HepG2 (cell line): ENCODE data around the gene HID1. TPM values are rescaled to one million over a fixed set of nuclear protein-coding genes. Genes with fewer than 3 reads are reported as not detected.

Experiments used
- AKAP8 ChIP-seq: sonication (generic); formaldehyde crosslinking; IDR thresholded peaks from 2 replicates; pipeline ENCODE4 v1.5.1; 2020; ENCODE audit warnings: mild to moderate bottlenecking, missing genetic modification reagents
- EEA1 ChIP-seq: sonication (generic); formaldehyde crosslinking; IDR thresholded peaks from 2 replicates; pipeline ENCODE4 v1.5.1; 2020; ENCODE audit warnings: mild to moderate bottlenecking, missing genetic modification reagents, borderline replicate concordance
- RORA ChIP-seq: sonication (generic); formaldehyde crosslinking; IDR thresholded peaks from 2 replicates; pipeline ENCODE4 v1.5.0; 2020; ENCODE audit warnings: mild to moderate bottlenecking, missing genetic modification reagents, moderate library complexity
- SNAPC2 ChIP-seq: sonication (generic); formaldehyde crosslinking; IDR thresholded peaks from 2 replicates; pipeline ENCODE4 v1.8.1; 2022; ENCODE audit warnings: mild to moderate bottlenecking, missing genetic modification reagents
- SNAPC4 ChIP-seq: sonication (generic); formaldehyde crosslinking; IDR thresholded peaks from 2 replicates; pipeline ENCODE4 v1.4.0; 2020; ENCODE audit warnings: mild to moderate bottlenecking, missing genetic modification reagents
- TBX3 ChIP-seq: fragments of 450-650 bp; IDR thresholded peaks from 2 replicates; pipeline ENCODE4 v1.6.1; 2017; ENCODE audit warnings: antibody characterized with exemption, mild to moderate bottlenecking, inconsistent platforms, borderline replicate concordance
- ZNF142 ChIP-seq: sonication (generic); formaldehyde crosslinking; IDR thresholded peaks from 2 replicates; pipeline ENCODE4 v1.4.0; 2020; ENCODE audit warnings: missing genetic modification reagents
- ZNF547 ChIP-seq: sonication (generic); formaldehyde crosslinking; IDR thresholded peaks from 2 replicates; pipeline ENCODE4 v1.5.1; 2020; ENCODE audit warnings: mild to moderate bottlenecking, missing genetic modification reagents
- ZNF607 ChIP-seq: sonication (generic); formaldehyde crosslinking; IDR thresholded peaks from 2 replicates; pipeline ENCODE4 v1.5.1; 2020; ENCODE audit warnings: missing genetic modification reagents, mild to moderate bottlenecking, borderline replicate concordance
- ZNF614 ChIP-seq: IDR thresholded peaks from 2 replicates; pipeline ENCODE4 v1.6.1; 2018; ENCODE audit warnings: missing biosample characterization, missing genetic modification reagents, inconsistent platforms, borderline replicate concordance
- ZNF737 ChIP-seq: sonication (generic); formaldehyde crosslinking; IDR thresholded peaks from 2 replicates; pipeline ENCODE4 v1.5.0; 2020; ENCODE audit warnings: missing genetic modification reagents, mild to moderate bottlenecking, borderline replicate concordance
- ZNF75D ChIP-seq: sonication (generic); formaldehyde crosslinking; IDR thresholded peaks from 2 replicates; pipeline ENCODE4 v1.8.1; 2023; ENCODE audit warnings: missing genetic modification reagents, mild to moderate bottlenecking, borderline replicate concordance
- ZNF780A ChIP-seq: sonication (generic); formaldehyde crosslinking; IDR thresholded peaks from 2 replicates; pipeline ENCODE4 v1.8.0; 2022; ENCODE audit warnings: mild to moderate bottlenecking, missing genetic modification reagents, moderate library complexity
- ZSCAN5A ChIP-seq: sonication (generic); formaldehyde crosslinking; IDR thresholded peaks from 2 replicates; pipeline ENCODE4 v1.8.0; 2022; ENCODE audit warnings: mild to moderate bottlenecking, missing genetic modification reagents, borderline replicate concordance
- polyA plus RNA-seq, 8 experiments: library from polyadenylated mRNA; depleted of rRNA in 3 of 8; stranded (reverse) in 7 of 8; unstranded in 1 of 8; fragments of >200 nt; fragmentation: Illumina TruSeq in 4 of 8; extraction: Trizol in 4 of 8; gene quantifications; 2 replicates each; pipeline versions ENCODE4 v1.2.1 to v1.2.3, GENCODE V29; 2011 to 2016; ENCODE audit warnings: low read depth in 4 of 8, missing spikeins in 1 of 8, mixed read lengths in 1 of 8; ENCODE audit not compliant: insufficient read depth in 1 of 8
- total RNA-seq, 5 experiments: library from RNA; depleted of rRNA; stranded (reverse); fragments of >200 nt; fragmentation: Illumina TruSeq; extraction: Trizol; gene quantifications; 2 replicates each; pipeline ENCODE4 v1.2.3, GENCODE V29; 2016; ENCODE audit warnings: low read depth in 1 of 5
- TF ChIP-seq, protein P1 (sequence below): sonication (generic); formaldehyde crosslinking; IDR thresholded peaks from 2 replicates; pipeline ENCODE4 v1.9.0; 2021; ENCODE audit warnings: missing genetic modification reagents, borderline replicate concordance

Gene HID1
- total and polyA plus RNA-seq, 2 of the 13 experiments (the other 11 are each of a cell fraction or from before 2014, with no cell fraction given) = 2.1 to 10.6 TPM

- no peak for TF ChIP-seq SNAPC4 (CRISPR knock-in tag)
- 0 out of 2 replicates have a peak, but pooled peaks have one; percentile 92 for TF ChIP-seq EEA1 (CRISPR knock-in tag)
- TF ChIP-seq ZNF737 = no peak
- TF ChIP-seq TBX3 = no peak
- peak; percentile 55; the same call in 1 of the 2 replicates for TF ChIP-seq SNAPC2 (CRISPR knock-in tag)
- TF ChIP-seq ZNF607 (CRISPR knock-in tag) = peak; percentile 99
- peak; percentile 87 for TF ChIP-seq ZNF142 (CRISPR knock-in tag)
- TF ChIP-seq, protein P1, sequence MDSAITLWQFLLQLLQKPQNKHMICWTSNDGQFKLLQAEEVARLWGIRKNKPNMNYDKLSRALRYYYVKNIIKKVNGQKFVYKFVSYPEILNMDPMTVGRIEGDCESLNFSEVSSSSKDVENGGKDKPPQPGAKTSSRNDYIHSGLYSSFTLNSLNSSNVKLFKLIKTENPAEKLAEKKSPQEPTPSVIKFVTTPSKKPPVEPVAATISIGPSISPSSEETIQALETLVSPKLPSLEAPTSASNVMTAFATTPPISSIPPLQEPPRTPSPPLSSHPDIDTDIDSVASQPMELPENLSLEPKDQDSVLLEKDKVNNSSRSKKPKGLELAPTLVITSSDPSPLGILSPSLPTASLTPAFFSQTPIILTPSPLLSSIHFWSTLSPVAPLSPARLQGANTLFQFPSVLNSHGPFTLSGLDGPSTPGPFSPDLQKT = no peak
- no peak for TF ChIP-seq AKAP8 (CRISPR knock-in tag)
- peak; percentile 97 for TF ChIP-seq ZNF547 (CRISPR knock-in tag)
- no peak for TF ChIP-seq ZSCAN5A
- TF ChIP-seq RORA (CRISPR knock-in tag) = no peak
- peak; percentile 60; the same call in 1 of the 2 replicates for TF ChIP-seq ZNF614
- TF ChIP-seq ZNF75D (CRISPR knock-in tag) = 0 out of 2 replicates have a peak, but pooled peaks have one; percentile 86
- no peak; the same call in 1 of the 2 replicates for TF ChIP-seq ZNF780A (CRISPR knock-in tag)
These were observed 9.6 kb upstream of the HID1 start (continued) for GRCh38 chr17:74981979-74982662.
